Stomach (tissue), 9 donors: ENCODE data around the gene TNRC6B. TPM values are rescaled to one million over a fixed set of nuclear protein-coding genes. Genes with fewer than 3 reads are reported as not detected.
"Not testable (repeated sequence)": the region's sequence is repeated elsewhere in the genome, so short reads cannot be mapped to it uniquely, and the experiment has no call there.

Experiments used
- DNase-seq, 2 donors: peaks; one replicate each; pipeline versions ENCODE4 v3.0.0 to v3.0.0-alpha.2; 2013 to 2019
- H3K27ac ChIP-seq, 5 donors: fragments of 200-600 bp in 4 of 5; sonication (generic) in 4 of 5; one replicate each; pipeline ENCODE4 v1.5.1; 2013 to 2019; ENCODE audit warnings: mild to moderate bottlenecking in 1 of 5, moderate library complexity in 1 of 5
- H3K27me3 ChIP-seq, 3 donors: fragments of 200-600 bp; sonication (generic); one replicate each; pipeline ENCODE4 v1.5.1; 2017 to 2019; ENCODE audit warnings: mixed run types in 1 of 3
- H3K36me3 ChIP-seq, 4 donors: fragments of 200-600 bp; sonication (generic); 1 replicate in 3 of 4; 2 replicates in 1 of 4; pipeline ENCODE4 v1.5.1; 2016 to 2019
- H3K4me1 ChIP-seq, 4 donors: fragments of 200-600 bp; sonication (generic); one replicate each; pipeline ENCODE4 v1.5.1; 2016 to 2019
- H3K4me3 ChIP-seq, 4 donors: fragments of 200-600 bp; sonication (generic) in 3 of 4; one replicate each; pipeline ENCODE4 v1.5.1; 2016 to 2019; ENCODE audit warnings: mild to moderate bottlenecking in 1 of 4
- H3K9me3 ChIP-seq, 4 donors: fragments of 200-600 bp; sonication (generic); one replicate each; pipeline ENCODE4 v1.5.1; 2016 to 2019
- EP300 ChIP-seq: sonication (generic); formaldehyde crosslinking; IDR thresholded peaks from one replicate; pipeline ENCODE4 v1.6.1; 2017; ENCODE audit warnings: antibody characterized with exemption
- POLR2A ChIP-seq, 4 donors: fragments of 450-650 bp; IDR thresholded peaks; one replicate each; pipeline ENCODE4 v1.6.1; 2016; ENCODE audit warnings: antibody characterized with exemption in 4 of 4, control low read depth in 2 of 4, mild to moderate bottlenecking in 1 of 4, moderate library complexity in 1 of 4
- POLR2AphosphoS5 ChIP-seq, 3 donors: sonication (generic); formaldehyde crosslinking; IDR thresholded peaks; one replicate each; pipeline ENCODE4 v1.6.1; 2016; ENCODE audit warnings: antibody characterized with exemption in 3 of 3
- WGBS, 5 donors: extraction: QIAGEN DNeasy Blood & Tissue Kit in 3 of 5; methylation state at CpG; one replicate each; pipeline versions ENCODE4 v1.1.5 to v1.1.7; 2013 to 2018; 5-methylcytosine and 5-hydroxymethylcytosine counted together
- intact Hi-C: fragments of 100-400 bp; cut with DNase I; formaldehyde crosslinking; loops from one replicate; pipeline ENCODE4 v1.15.1; 2023; ENCODE audit warnings: low total_unique reads
- polyA plus RNA-seq, 3 donors: library from polyadenylated mRNA; stranded (reverse); fragments of 200-250 nt; gene quantifications; one replicate each; pipeline ENCODE4 v1.2.3, GENCODE V29; 2013
- total RNA-seq, 5 donors: library from RNA; depleted of rRNA; stranded (reverse); fragments of >200 nt; gene quantifications; one replicate each; pipeline versions ENCODE4 v1.1.0 to v1.2.3, GENCODE V29; 2014 to 2016
- TF ChIP-seq, protein P1 (sequence below), 7 experiments: fragments of 450-650 bp in 4 of 7; fragments of 200-600 bp in 3 of 7; sonication (generic) in 3 of 7; IDR thresholded peaks; one replicate each; pipeline ENCODE4 v1.5.1; 2016 to 2019; ENCODE audit warnings: antibody characterized with exemption in 7 of 7, control low read depth in 2 of 7, mild to moderate bottlenecking in 1 of 7
- donor health status: healthy with polysubstance abuse.
- donor health status: Bipolar disorder and iron deficiency.
- donor health status: healthy.

Gene TNRC6B
- total and polyA plus RNA-seq, 8 donors, result 0.88 to 316 (median 18.0) TPM

DNA sequence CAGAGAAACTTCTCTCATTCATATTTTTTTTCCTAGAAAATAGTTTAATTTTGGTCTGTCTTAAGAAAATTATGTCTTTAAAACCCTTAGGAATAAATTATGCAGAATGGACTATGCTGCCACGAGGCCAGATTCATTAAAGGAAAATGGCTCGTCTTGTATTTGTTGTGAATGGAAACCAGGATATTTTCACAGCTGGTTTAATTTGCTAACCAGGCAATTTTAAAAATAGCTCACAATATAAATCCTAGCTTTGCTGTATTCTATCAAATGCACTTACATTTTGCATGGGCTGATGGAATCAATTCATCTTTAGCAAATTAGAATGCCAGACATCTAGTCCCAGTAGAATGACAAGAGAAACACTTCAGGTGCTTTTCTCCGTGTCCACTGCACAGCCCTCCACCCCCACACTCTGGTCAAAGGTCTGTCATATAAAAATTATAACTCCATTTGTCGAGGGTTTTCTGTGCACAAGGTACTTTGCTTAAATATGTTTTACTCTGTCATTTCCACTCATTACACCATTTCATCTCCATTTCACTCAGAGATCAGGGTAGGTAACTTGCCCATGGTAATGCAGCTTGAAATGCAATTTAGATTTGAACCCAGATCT lies 20.3 kb upstream of the TNRC6B start:
- intact Hi-C loops, result no loop called here
- Histone ChIP-seq H3K36me3 (peaks cover 0 to 16% (median 1%) of the 10 kb centered on the region in 4 donors), H3K27me3 (no peaks in the 10 kb centered on the region), H3K4me1 (peaks cover 0 to 31% (median 18%) of the 10 kb centered on the region in 4 donors), H3K4me3 (no peak overlapping the region), H3K27ac (peak overlapping the region in 4 of 5 donors; percentile 27 to 76 (median 54)), H3K9me3 (no peaks in the 10 kb centered on the region)
- 52 to 67% (median 59%) methylated on average over 4 of the region's 4 CpGs for WGBS, 5 donors
- DNase-seq, result peak in 1 of 2 donors; percentile 46
- TF ChIP-seq, protein P1, sequence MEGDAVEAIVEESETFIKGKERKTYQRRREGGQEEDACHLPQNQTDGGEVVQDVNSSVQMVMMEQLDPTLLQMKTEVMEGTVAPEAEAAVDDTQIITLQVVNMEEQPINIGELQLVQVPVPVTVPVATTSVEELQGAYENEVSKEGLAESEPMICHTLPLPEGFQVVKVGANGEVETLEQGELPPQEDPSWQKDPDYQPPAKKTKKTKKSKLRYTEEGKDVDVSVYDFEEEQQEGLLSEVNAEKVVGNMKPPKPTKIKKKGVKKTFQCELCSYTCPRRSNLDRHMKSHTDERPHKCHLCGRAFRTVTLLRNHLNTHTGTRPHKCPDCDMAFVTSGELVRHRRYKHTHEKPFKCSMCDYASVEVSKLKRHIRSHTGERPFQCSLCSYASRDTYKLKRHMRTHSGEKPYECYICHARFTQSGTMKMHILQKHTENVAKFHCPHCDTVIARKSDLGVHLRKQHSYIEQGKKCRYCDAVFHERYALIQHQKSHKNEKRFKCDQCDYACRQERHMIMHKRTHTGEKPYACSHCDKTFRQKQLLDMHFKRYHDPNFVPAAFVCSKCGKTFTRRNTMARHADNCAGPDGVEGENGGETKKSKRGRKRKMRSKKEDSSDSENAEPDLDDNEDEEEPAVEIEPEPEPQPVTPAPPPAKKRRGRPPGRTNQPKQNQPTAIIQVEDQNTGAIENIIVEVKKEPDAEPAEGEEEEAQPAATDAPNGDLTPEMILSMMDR (IDR thresholded peaks at IDR 0.05), result no peak
- no peak for TF ChIP-seq POLR2AphosphoS5 (IDR thresholded peaks at IDR 0.05)
- no peak for TF ChIP-seq POLR2A (IDR thresholded peaks at IDR 0.05)
- TF ChIP-seq EP300, result no peak

DNA sequence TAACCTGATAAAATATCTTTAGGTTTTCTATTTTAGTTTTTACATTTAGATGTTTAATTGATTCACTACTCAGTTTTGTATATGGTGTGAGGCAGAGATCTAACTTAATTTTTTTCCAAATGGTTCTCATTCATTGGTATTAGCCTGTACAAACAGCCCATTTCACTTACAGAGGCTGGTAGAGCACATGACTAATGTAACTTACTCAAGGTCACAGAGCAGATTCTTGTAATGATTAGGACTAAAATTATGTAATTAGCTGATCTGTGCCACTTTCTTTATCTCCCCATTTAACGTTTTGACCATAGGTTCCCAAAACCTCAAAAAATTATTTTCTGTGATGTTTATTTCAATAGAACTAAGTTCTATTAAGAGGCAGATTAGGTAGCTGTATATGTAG lies 16.5 kb upstream of the TNRC6B start:
- no peaks in the 10 kb centered on the region for H3K9me3 ChIP-seq
- no peak for DNase-seq
- WGBS, 5 donors, result 14 to 44% (median 25%) methylated on average over 1 of the region's 1 CpG
- intact Hi-C loops, result no loop called here
- H3K27me3 ChIP-seq, result no peaks in the 10 kb centered on the region
- H3K36me3 ChIP-seq, result peaks cover 10 to 30% (median 14%) of the 10 kb centered on the region in 4 donors
- H3K27ac ChIP-seq, result no peak overlapping the region
- no peak overlapping the region for H3K4me3 ChIP-seq
- TF ChIP-seq POLR2A (IDR thresholded peaks at IDR 0.05) (no peak), POLR2AphosphoS5 (IDR thresholded peaks at IDR 0.05) (no peak), EP300 (no peak)
- TF ChIP-seq, protein P1 (IDR thresholded peaks at IDR 0.05), result no peak
- H3K4me1 ChIP-seq, result peaks cover 0 to 18% (median 12%) of the 10 kb centered on the region in 4 donors

DNA sequence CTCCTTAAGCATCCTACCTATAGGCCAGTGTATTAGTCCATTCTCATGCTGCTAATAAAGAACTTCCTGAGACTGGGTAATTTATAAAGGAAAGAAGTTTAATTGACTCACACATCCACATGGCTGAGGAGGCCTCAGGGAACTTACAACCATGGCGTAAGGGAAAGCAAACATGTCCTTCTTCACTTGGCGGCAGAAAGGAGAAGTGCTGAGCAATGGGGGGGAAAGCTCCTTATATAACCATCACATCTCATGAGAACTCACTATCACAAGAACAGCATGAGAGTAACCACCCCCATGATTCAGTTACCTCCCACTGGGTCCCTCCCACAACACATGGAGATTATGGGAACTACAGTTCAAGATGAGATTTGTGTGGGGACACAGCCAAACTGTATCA lies 12.2 kb upstream of the TNRC6B start:
- 88 to 100% (median 98%) methylated on average over 2 of the region's 2 CpGs for WGBS, 5 donors
- H3K4me1 ChIP-seq, H3K9me3 ChIP-seq, H3K27me3 ChIP-seq, intact Hi-C loops, DNase-seq, H3K27ac ChIP-seq, H3K4me3 ChIP-seq: not testable (repeated sequence)
- H3K36me3 ChIP-seq, result peaks cover 9 to 25% (median 18%) of the 10 kb centered on the region in 4 donors

DNA sequence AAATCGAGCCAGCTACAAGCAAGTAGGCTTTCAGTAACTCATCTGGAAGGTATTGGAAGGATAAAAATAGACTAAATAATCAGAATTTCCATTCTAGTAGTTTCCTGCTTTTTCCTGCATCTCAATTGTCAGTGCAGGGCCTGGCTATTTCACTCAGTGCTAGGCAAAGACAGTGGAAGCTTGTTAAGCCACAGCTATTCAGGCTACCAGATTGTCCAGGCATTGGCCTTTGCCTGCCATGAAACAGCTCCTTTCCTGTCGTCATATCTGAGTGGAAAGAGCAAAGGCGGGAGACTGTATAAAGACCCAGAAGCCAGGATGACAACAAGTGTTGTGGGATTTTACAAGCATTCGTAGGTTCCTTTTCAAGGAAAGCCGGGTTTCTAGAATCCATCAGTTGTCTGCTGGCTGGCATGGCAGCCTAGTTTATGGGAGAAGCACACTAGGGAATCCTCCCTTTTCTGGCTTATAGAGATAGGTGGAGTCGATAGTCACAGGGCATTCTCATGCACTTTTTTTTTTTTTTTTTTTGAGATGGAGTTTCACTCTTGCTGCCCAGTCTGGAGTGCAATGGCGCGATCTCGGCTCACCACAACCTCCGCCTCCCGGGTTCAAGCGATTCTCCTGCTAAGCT lies 2.0 kb upstream of the TNRC6B start:
- Histone ChIP-seq H3K27me3 (no peaks in the 10 kb centered on the region), H3K9me3 (no peaks in the 10 kb centered on the region), H3K27ac (peak overlapping the region in 3 of 5 donors; percentile 76 to 84 (median 83)), H3K4me1 (peaks cover 27 to 47% (median 40%) of the 10 kb centered on the region in 4 donors), H3K36me3 (no peaks in the 10 kb centered on the region), H3K4me3 (no peak overlapping the region)
- intact Hi-C loops, result no loop called here
- DNase-seq, result no peak
- 85 to 92% (median 89%) methylated on average over 12 of the region's 12 CpGs for WGBS, 5 donors
- TF ChIP-seq, protein P1 (IDR thresholded peaks at IDR 0.05), result no peak
- TF ChIP-seq POLR2AphosphoS5 (IDR thresholded peaks at IDR 0.05) (no peak), EP300 (no peak), POLR2A (IDR thresholded peaks at IDR 0.05) (no peak)
